Cardiac fibroblast (primary cell): Measurements from ENCODE around the gene GALNT17.

ENCODE experiments used
- DNase-seq, 2 donors: peaks; one replicate each; pipeline versions ENCODE4 v3.0.0 to v3.0.0-alpha.2; 2010; ENCODE audit warnings: low read depth in 2 of 2
- H3K4me3 ChIP-seq, 2 donors: replicated peaks in 1 of 2; 1 replicate in 1 of 2; 2 replicates in 1 of 2; pipeline ENCODE4 v1.5.1; 2011; ENCODE audit warnings: low read depth in 2 of 2, low read length in 2 of 2, mild to moderate bottlenecking in 2 of 2, moderate library complexity in 1 of 2
- TF ChIP-seq, protein P1 (sequence below): IDR thresholded peaks from one replicate; pipeline ENCODE4 v1.5.1; 2011; ENCODE audit warnings: low read depth, mild to moderate bottlenecking, low read length, inconsistent platforms

GALNT17 gene

GRCh38 chr7:71221549-71221948, 89.6 kb downstream of the GALNT17 start:
- H3K4me3 ChIP-seq = no peak overlapping the region
- TF ChIP-seq, protein P1, sequence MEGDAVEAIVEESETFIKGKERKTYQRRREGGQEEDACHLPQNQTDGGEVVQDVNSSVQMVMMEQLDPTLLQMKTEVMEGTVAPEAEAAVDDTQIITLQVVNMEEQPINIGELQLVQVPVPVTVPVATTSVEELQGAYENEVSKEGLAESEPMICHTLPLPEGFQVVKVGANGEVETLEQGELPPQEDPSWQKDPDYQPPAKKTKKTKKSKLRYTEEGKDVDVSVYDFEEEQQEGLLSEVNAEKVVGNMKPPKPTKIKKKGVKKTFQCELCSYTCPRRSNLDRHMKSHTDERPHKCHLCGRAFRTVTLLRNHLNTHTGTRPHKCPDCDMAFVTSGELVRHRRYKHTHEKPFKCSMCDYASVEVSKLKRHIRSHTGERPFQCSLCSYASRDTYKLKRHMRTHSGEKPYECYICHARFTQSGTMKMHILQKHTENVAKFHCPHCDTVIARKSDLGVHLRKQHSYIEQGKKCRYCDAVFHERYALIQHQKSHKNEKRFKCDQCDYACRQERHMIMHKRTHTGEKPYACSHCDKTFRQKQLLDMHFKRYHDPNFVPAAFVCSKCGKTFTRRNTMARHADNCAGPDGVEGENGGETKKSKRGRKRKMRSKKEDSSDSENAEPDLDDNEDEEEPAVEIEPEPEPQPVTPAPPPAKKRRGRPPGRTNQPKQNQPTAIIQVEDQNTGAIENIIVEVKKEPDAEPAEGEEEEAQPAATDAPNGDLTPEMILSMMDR = no peak
- DNase-seq = no peak

DNA sequence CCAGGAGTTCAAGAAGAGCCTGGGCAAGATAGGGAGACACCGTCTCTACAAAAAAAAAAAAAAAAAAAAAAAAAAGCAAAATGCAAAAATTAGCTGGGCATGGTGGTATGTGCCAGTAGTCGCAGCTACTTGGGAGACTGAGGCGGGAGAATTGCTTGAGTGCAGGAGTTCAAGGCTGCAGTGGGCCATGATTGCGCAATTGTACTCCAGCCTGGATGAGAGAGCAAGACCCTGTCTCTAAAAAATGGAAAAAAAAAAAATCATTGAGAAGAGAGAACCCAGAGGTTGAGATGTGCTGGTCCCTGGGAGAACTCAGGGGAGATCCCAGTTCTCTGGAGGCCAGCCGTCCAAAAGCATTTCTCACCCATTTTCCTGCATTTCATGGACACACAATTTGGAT, 95.2 kb downstream of the GALNT17 start:
- DNase-seq = no peak
- TF ChIP-seq, protein P1 = no peak
- no peak overlapping the region for H3K4me3 ChIP-seq

GRCh38 chr7:71229148-71229547, 97.2 kb downstream of the GALNT17 start:
- TF ChIP-seq, protein P1 = no peak
- no peak overlapping the region for H3K4me3 ChIP-seq
- no peak for DNase-seq

DNA sequence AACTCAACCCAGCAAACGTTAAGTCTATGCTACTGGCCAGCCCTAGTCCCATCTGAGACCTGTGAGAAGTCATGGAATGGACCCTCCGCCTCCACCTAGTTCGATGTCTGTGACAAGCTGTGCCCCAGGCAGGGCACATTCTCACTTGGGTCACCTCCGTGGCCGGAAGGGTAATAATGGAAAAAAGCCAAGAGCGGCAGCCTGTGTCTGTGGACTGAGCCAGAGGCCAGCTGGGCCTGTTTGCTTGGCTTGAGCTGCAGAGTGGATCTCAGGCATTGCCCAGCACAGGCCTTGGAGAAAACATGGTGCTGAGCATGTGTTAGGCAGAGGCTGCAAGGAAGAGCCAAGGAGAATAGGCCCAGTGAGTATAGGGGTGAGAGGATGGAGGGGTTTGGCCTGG, 97.8 kb downstream of the GALNT17 start:
- TF ChIP-seq, protein P1 = no peak
- DNase-seq = no peak
- no peak overlapping the region for H3K4me3 ChIP-seq

GRCh38 chr7:71235253-71235652, 103.3 kb downstream of the GALNT17 start:
- DNase-seq = no peak
- H3K4me3 ChIP-seq = no peak overlapping the region
- TF ChIP-seq, protein P1 = no peak

GRCh38 chr7:71236230-71237105, 104.5 kb downstream of the GALNT17 start:
- DNase-seq = no peak
- H3K4me3 ChIP-seq = no peak overlapping the region
- TF ChIP-seq, protein P1 = no peak
